CD4-positive, alpha-beta T cell (primary cell): ENCODE data around the gene KCNQ1. TPM values are rescaled to one million over a fixed set of nuclear protein-coding genes. Genes with fewer than 3 reads are reported as not detected.
A peak's percentile ranks its signal among the peaks of the same experiment; 100 is the strongest.

ENCODE experiments used
- ATAC-seq: fragments of 200-7000 bp; cut with Tn5 transposase; one replicate; pipeline ENCODE4 v1.10.0; 2022; ENCODE audit warnings: mild to moderate bottlenecking; ENCODE audit not compliant: poor library complexity
- CTCF ChIA-PET: fragments of 350-600 bp; sonication (Branson Sonifier 250); formaldehyde crosslinking; loops from one replicate; lab custom pipeline; 2021; ENCODE audit warnings: antibody characterized with exemption, inconsistent platforms; lab: Charles Lee
- POLR2A ChIA-PET: fragments of 350-600 bp; sonication (Branson Sonifier 250); formaldehyde crosslinking; loops from one replicate; lab custom pipeline; 2021; ENCODE audit warnings: antibody characterized with exemption, inconsistent platforms; lab: Charles Lee
- DNase-seq, 14 experiments: peaks; one replicate each; pipeline ENCODE4 v3.0.0-alpha.2; 2013 to 2020; ENCODE audit warnings: mixed read lengths in 2 of 14
- H3K27ac ChIP-seq, 2 donors: one replicate each; pipeline versions ENCODE4 v1.5.1 to v1.7.0; 2013; ENCODE audit warnings: low read length in 2 of 2, low read depth in 1 of 2, mild to moderate bottlenecking in 1 of 2
- H3K27me3 ChIP-seq, 2 experiments: 1 replicate in 1 of 2; 2 replicates in 1 of 2; pipeline versions ENCODE4 v1.6.1 to v1.7.0; 2013; ENCODE audit warnings: low read length in 2 of 2, control low read depth in 1 of 2, mild to moderate bottlenecking in 1 of 2, moderate library complexity in 1 of 2; ENCODE audit not compliant: insufficient read depth in 2 of 2, control insufficient read depth in 1 of 2
- H3K36me3 ChIP-seq: one replicate; pipeline ENCODE4 v1.6.1; 2013; ENCODE audit warnings: low read length, control low read depth; ENCODE audit not compliant: insufficient read depth
- H3K4me1 ChIP-seq: one replicate; pipeline ENCODE4 v1.6.1; 2013; ENCODE audit warnings: low read length, control low read depth; ENCODE audit not compliant: insufficient read depth
- H3K4me3 ChIP-seq: one replicate; pipeline ENCODE4 v1.5.1; 2013; ENCODE audit warnings: mild to moderate bottlenecking, low read length, moderate library complexity
- H3K9me3 ChIP-seq, 2 experiments: 1 replicate in 1 of 2; 2 replicates in 1 of 2; pipeline versions ENCODE4 v1.6.1 to v1.7.0; 2013; ENCODE audit warnings: low read length in 2 of 2, mild to moderate bottlenecking in 2 of 2, control low read depth in 1 of 2, moderate library complexity in 1 of 2; ENCODE audit not compliant: control insufficient read depth in 1 of 2, insufficient read depth in 1 of 2
- H3K27ac Mint-ChIP-seq: one replicate; pipeline ENCODE4 v1.8.0; 2020; ENCODE audit warnings: mixed read lengths
- H3K27me3 Mint-ChIP-seq: one replicate; pipeline ENCODE4 v1.8.0; 2021; ENCODE audit warnings: mixed read lengths
- H3K36me3 Mint-ChIP-seq: one replicate; pipeline ENCODE4 v1.8.0; 2021; ENCODE audit warnings: low read depth, mixed read lengths
- H3K4me1 Mint-ChIP-seq: one replicate; pipeline ENCODE4 v1.8.0; 2021; ENCODE audit warnings: low read depth, mixed read lengths
- H3K4me3 Mint-ChIP-seq: one replicate; pipeline ENCODE4 v1.8.0; 2020; ENCODE audit warnings: mild to moderate bottlenecking, mixed read lengths
- H3K9me3 Mint-ChIP-seq: one replicate; pipeline ENCODE4 v1.8.0; 2020; ENCODE audit warnings: mixed read lengths
- intact Hi-C, 2 experiments: fragments of 100-400 bp; cut with DNase I in 1 of 2; cut with micrococcal nuclease in 1 of 2; formaldehyde crosslinking; loops; one replicate each; pipeline versions ENCODE4 v1.15.1 to v1.9.0; 2023 to 2025; cut with DNase I, micrococcal nuclease
- total RNA-seq, 174 experiments: library from RNA in 2 of 174; stranded (reverse) in 2 of 174; gene quantifications; one replicate each; pipeline ENCODE4 v1.2.3 and lab custom pipeline; 2021 to 2026
- TF ChIP-seq, protein P1 (sequence below): fragments of 200-600 bp; IDR thresholded peaks from one replicate; pipeline ENCODE4 v1.8.0; 2022; ENCODE audit warnings: antibody characterized with exemption, mild to moderate bottlenecking

Gene KCNQ1
- total RNA-seq, 2 experiments from 2014 or later, result 31.3 to 33.1 TPM

DNA sequence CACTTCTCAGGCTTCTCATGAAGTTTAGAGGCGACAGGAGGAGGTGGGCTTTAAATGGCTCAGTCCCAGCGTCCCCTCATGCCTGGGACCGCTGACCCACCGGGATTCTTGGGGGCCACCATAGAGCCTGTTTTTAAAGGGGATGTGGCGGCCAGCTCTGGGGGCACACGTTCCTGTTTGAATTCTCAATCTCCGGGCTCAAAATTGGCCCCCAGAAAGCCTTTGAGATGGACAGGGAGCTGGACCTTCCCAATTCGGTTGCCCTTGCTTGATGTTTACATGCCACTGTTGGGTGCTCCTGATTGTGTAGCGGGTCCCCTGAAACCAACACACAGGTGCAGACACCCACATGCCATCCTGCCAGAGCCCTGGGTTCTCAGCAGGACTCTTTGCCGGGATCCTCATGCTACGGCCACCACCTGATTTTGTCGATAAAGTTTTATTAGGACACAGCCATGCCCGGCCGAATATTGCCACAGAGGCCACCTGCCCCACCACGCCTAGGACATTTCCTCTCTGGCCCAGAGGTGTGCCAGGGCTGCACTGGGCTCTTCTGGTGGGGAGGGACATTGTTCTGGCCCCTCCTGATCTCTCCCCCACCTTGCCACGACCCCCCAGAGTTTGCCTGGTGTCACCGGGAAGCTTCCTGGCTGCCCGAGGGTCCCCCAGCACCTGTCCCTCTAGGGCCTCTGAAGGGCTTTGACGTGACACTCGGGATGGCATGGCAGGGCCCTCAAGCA lies 71.6 kb downstream of the KCNQ1 start:
- Mint-ChIP-seq H3K4me3 (no peak overlapping the region), H3K27me3 (no peaks in the 10 kb centered on the region), H3K4me1 (no peaks in the 10 kb centered on the region), H3K36me3 (no peaks in the 10 kb centered on the region), H3K27ac (no peak overlapping the region), H3K9me3 (no peaks in the 10 kb centered on the region)
- Histone ChIP-seq H3K9me3 (no peaks in the 10 kb centered on the region), H3K36me3 (no peaks in the 10 kb centered on the region), H3K27me3 (no peaks in the 10 kb centered on the region), H3K4me1 (no peaks in the 10 kb centered on the region), H3K4me3 (no peak overlapping the region), H3K27ac (no peak overlapping the region)
- ChIA-PET CTCF (no interaction called here), POLR2A (no interaction called here)
- ATAC-seq (no peak), DNase-seq (peak in 1 of 14 experiments; percentile 19)
- TF ChIP-seq, protein P1, sequence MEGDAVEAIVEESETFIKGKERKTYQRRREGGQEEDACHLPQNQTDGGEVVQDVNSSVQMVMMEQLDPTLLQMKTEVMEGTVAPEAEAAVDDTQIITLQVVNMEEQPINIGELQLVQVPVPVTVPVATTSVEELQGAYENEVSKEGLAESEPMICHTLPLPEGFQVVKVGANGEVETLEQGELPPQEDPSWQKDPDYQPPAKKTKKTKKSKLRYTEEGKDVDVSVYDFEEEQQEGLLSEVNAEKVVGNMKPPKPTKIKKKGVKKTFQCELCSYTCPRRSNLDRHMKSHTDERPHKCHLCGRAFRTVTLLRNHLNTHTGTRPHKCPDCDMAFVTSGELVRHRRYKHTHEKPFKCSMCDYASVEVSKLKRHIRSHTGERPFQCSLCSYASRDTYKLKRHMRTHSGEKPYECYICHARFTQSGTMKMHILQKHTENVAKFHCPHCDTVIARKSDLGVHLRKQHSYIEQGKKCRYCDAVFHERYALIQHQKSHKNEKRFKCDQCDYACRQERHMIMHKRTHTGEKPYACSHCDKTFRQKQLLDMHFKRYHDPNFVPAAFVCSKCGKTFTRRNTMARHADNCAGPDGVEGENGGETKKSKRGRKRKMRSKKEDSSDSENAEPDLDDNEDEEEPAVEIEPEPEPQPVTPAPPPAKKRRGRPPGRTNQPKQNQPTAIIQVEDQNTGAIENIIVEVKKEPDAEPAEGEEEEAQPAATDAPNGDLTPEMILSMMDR, result no peak
- intact Hi-C loops, result no loop called here

DNA sequence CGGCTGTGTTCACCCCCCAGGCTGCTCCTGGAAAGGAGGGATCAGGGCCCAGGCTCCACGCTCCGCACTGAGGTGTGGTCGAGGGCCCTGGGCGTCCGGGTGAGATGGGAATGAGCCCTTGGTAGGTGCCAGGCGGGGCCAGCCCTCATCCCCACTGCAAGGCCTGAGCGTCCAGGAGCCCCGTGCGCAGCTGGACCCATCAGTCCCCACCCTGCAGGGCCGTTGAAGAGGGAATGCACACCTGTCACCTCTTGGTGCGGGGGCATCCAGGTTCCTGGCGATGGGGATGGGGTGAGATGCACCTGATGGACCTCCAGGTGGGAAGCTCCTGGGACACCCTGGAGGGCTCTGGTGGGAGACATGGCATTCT lies 72.2 kb downstream of the KCNQ1 start:
- Histone ChIP-seq H3K4me1 (no peaks in the 10 kb centered on the region), H3K9me3 (no peaks in the 10 kb centered on the region), H3K27ac (no peak overlapping the region), H3K36me3 (no peaks in the 10 kb centered on the region), H3K4me3 (no peak overlapping the region), H3K27me3 (no peaks in the 10 kb centered on the region)
- Mint-ChIP-seq H3K36me3 (no peaks in the 10 kb centered on the region), H3K9me3 (no peaks in the 10 kb centered on the region), H3K4me3 (no peak overlapping the region), H3K27me3 (no peaks in the 10 kb centered on the region), H3K27ac (no peak overlapping the region), H3K4me1 (no peaks in the 10 kb centered on the region)
- ChIA-PET CTCF (no interaction called here), POLR2A (no interaction called here)
- TF ChIP-seq, protein P1, result no peak
- ATAC-seq (no peak), DNase-seq (peak in 2 of 14 experiments; percentile 5 to 12)
- intact Hi-C loops, result no loop called here

DNA sequence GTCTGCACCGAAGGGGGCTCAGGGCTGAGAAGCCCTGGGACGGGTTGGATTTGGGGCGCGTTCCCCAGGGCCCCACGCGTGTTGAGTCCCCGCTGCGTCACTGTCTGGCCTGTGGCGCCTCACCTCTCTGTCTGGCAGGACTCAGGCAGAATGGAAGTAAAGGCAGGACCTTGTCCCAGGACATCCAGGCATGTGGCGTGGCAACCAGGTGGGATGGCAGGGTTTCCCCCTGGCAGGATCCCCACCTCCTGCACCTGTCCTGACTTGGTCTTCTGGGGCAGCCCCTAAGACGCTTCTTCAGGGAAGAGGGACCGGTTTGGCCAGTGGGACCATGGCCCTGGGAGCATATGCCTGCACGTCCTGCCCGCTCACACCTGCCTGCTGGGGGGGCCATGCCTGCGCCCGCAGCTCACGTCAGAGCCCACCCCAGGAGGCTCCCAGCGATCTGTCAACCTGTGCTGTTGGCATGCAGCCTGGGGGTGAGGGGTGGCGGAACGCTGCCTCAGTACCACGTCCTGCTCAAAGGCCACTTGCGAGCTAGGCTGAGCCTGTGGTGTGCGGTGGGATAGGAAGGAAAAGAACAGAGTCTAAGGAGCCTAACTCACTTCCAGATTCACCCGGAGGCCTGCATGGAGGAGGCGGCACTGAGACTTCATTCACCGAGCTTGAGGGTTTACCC lies 72.7 kb downstream of the KCNQ1 start:
- CTCF ChIA-PET, result no interaction called here
- H3K9me3 Mint-ChIP-seq, result no peaks in the 10 kb centered on the region
- H3K27me3 Mint-ChIP-seq, result no peaks in the 10 kb centered on the region
- POLR2A ChIA-PET, result no interaction called here
- no peaks in the 10 kb centered on the region for H3K36me3 Mint-ChIP-seq
- H3K27me3 ChIP-seq, result no peaks in the 10 kb centered on the region
- TF ChIP-seq, protein P1, result no peak
- no peak overlapping the region for H3K4me3 Mint-ChIP-seq
- peak in 2 of 14 experiments; percentile 5 to 23 for DNase-seq
- intact Hi-C loops, result no loop called here
- no peak overlapping the region for H3K27ac Mint-ChIP-seq
- H3K4me1 ChIP-seq, result no peaks in the 10 kb centered on the region
- no peak overlapping the region for H3K27ac ChIP-seq
- H3K9me3 ChIP-seq, result no peaks in the 10 kb centered on the region
- no peaks in the 10 kb centered on the region for H3K4me1 Mint-ChIP-seq
- no peaks in the 10 kb centered on the region for H3K36me3 ChIP-seq
- no peak for ATAC-seq
- H3K4me3 ChIP-seq, result no peak overlapping the region
